Measurements from ENCODE around the gene SLC22A7. TPM values are rescaled to one million over a fixed set of nuclear protein-coding genes. Genes with fewer than 3 reads are reported as not detected.

The SLC22A7 gene
- total RNA-seq, 3 donors from 2014 or later (not counting 1 experiment from before 2014, with no cell fraction given), result not detected

GRCh38 chr6:43275801-43276576, 22.1 kb upstream of the SLC22A7 start:
- WGBS (ENCODE audit: insufficient coverage), result 5% methylated on average over 64 of the region's 64 CpGs
- TF ChIP-seq CTCF (IDR thresholded peaks at IDR 0.05), result no peak

GRCh38 chr6:43276577-43277305, 21.3 kb upstream of the SLC22A7 start:
- intact Hi-C loops (cut with micrococcal nuclease), result no loop called here
- Histone ChIP-seq H3K9me3 (ENCODE audit: control insufficient read depth, insufficient read depth, low read length) (no peaks in the 10 kb centered on the region), H3K4me1 (ENCODE audit: control insufficient read depth, insufficient read depth, low read length) (peaks cover 23% of the 10 kb centered on the region), H3K27ac (ENCODE audit: low read length) (no peak overlapping the region), H3K27me3 (ENCODE audit: control insufficient read depth, insufficient read depth, low read length) (peaks cover 20% of the 10 kb centered on the region), H3K4me3 (ENCODE audit: low read length) (no peak overlapping the region), H3K36me3 (ENCODE audit: control insufficient read depth, insufficient read depth, low read length) (no peaks in the 10 kb centered on the region)
- Mint-ChIP-seq H3K9me3 (no peaks in the 10 kb centered on the region), H3K36me3 (no peaks in the 10 kb centered on the region), H3K4me1 (peaks cover 10 to 32% of the 10 kb centered on the region in 2 donors), H3K27ac (peak overlapping the region in 1 of 2 donors; percentile 24), H3K4me3 (peak overlapping the region; percentile 28), H3K27me3 (ENCODE audit: low read depth in 2 of 2) (peaks cover 26 to 39% of the 10 kb centered on the region in 2 donors)
- ATAC-seq (no peak), DNase-seq (no peak)
- TF ChIP-seq CTCF (IDR thresholded peaks at IDR 0.05), result no peak
- 83% methylated on average over 11 of the region's 11 CpGs for WGBS (ENCODE audit: insufficient coverage)

More at GRCh38 chr6:43275801-43276576, 22.1 kb upstream of the SLC22A7 start:
- DNase-seq (peak; percentile 21 to 78), ATAC-seq (peak; percentile 45 to 64 (median 62))
- H3K9me3 ChIP-seq (ENCODE audit: control insufficient read depth, insufficient read depth, low read length), result no peaks in the 10 kb centered on the region
- no peak overlapping the region for H3K27ac ChIP-seq (ENCODE audit: low read length)
- H3K4me1 ChIP-seq (ENCODE audit: control insufficient read depth, insufficient read depth, low read length), result peaks cover 23% of the 10 kb centered on the region
- peak overlapping the region in 1 of 2 donors; percentile 24 for H3K27ac Mint-ChIP-seq
- H3K36me3 ChIP-seq (ENCODE audit: control insufficient read depth, insufficient read depth, low read length), result no peaks in the 10 kb centered on the region
- intact Hi-C loops (cut with micrococcal nuclease), result no loop called here
- peak overlapping the region; percentile 24 for H3K4me3 ChIP-seq (ENCODE audit: low read length)
- peaks cover 20% of the 10 kb centered on the region for H3K27me3 ChIP-seq (ENCODE audit: control insufficient read depth, insufficient read depth, low read length)
- peaks cover 10 to 32% of the 10 kb centered on the region in 2 donors for H3K4me1 Mint-ChIP-seq
- peaks cover 23 to 34% of the 10 kb centered on the region in 2 donors for H3K27me3 Mint-ChIP-seq (ENCODE audit: low read depth in 2 of 2)
- H3K9me3 Mint-ChIP-seq, result no peaks in the 10 kb centered on the region
- peak overlapping the region; percentile 83 for H3K4me3 Mint-ChIP-seq
- H3K36me3 Mint-ChIP-seq, result no peaks in the 10 kb centered on the region

GRCh38 chr6:43277306-43277642, 20.8 kb upstream of the SLC22A7 start:
- no peaks in the 10 kb centered on the region for H3K9me3 Mint-ChIP-seq
- DNase-seq, result no peak
- peaks cover 31 to 38% of the 10 kb centered on the region in 2 donors for H3K27me3 Mint-ChIP-seq (ENCODE audit: low read depth in 2 of 2)
- H3K4me1 Mint-ChIP-seq, result peaks cover 10 to 32% of the 10 kb centered on the region in 2 donors
- no peak overlapping the region for H3K27ac Mint-ChIP-seq
- H3K36me3 Mint-ChIP-seq, result no peaks in the 10 kb centered on the region
- peak overlapping the region; percentile 28 for H3K4me3 Mint-ChIP-seq
- WGBS (ENCODE audit: insufficient coverage), result 94% methylated on average over 5 of the region's 6 CpGs
- H3K4me1 ChIP-seq (ENCODE audit: control insufficient read depth, insufficient read depth, low read length), result peaks cover 23% of the 10 kb centered on the region
- no peak overlapping the region for H3K4me3 ChIP-seq (ENCODE audit: low read length)
- no peaks in the 10 kb centered on the region for H3K9me3 ChIP-seq (ENCODE audit: control insufficient read depth, insufficient read depth, low read length)
- no peaks in the 10 kb centered on the region for H3K36me3 ChIP-seq (ENCODE audit: control insufficient read depth, insufficient read depth, low read length)
- no peak overlapping the region for H3K27ac ChIP-seq (ENCODE audit: low read length)
- no peak for ATAC-seq
- intact Hi-C loops (cut with micrococcal nuclease), result no loop called here
- TF ChIP-seq CTCF (IDR thresholded peaks at IDR 0.05), result no peak
- peaks cover 20% of the 10 kb centered on the region for H3K27me3 ChIP-seq (ENCODE audit: control insufficient read depth, insufficient read depth, low read length)

Measured in natural killer cell (primary cell).